MG63 (cell line): ENCODE data around the gene TDRD12. TPM values are rescaled to one million over a fixed set of nuclear protein-coding genes. Genes with fewer than 3 reads are reported as not detected.
"Not testable (repeated sequence)": the region's sequence is repeated elsewhere in the genome, so short reads cannot be mapped to it uniquely, and the experiment has no call there.

Experiments
- DNase-seq: peaks from one replicate; pipeline ENCODE4 v3.0.0-alpha.2; 2020
- H3K27me3 ChIP-seq: fragments of 250-450 bp; sonication (Bioruptor Pico); 2 replicates; pipeline ENCODE4 v1.5.1; 2020; ENCODE audit warnings: mild to moderate bottlenecking, moderate library complexity
- H3K36me3 ChIP-seq: fragments of 250-450 bp; sonication (Bioruptor Pico); 2 replicates; pipeline ENCODE4 v1.5.1; 2020; ENCODE audit warnings: mild to moderate bottlenecking, moderate library complexity
- H3K4me3 ChIP-seq: fragments of 250-450 bp; sonication (Bioruptor Pico); 2 replicates; pipeline ENCODE4 v1.5.1; 2020; ENCODE audit warnings: mild to moderate bottlenecking, moderate library complexity
- H3K9me3 ChIP-seq: fragments of 250-450 bp; sonication (Bioruptor Pico); 2 replicates; pipeline ENCODE4 v1.5.1; 2020; ENCODE audit warnings: mild to moderate bottlenecking, moderate library complexity
- total RNA-seq: library from RNA; depleted of rRNA; stranded (reverse); fragments of >200 nt; shearing (Covaris generic); gene quantifications from 2 replicates; pipeline ENCODE4 v1.2.3, GENCODE V29; 2014; ENCODE audit warnings: low replicate concordance

The TDRD12 gene
- total RNA-seq, 1 experiment from 2014 or later = not detected

DNA sequence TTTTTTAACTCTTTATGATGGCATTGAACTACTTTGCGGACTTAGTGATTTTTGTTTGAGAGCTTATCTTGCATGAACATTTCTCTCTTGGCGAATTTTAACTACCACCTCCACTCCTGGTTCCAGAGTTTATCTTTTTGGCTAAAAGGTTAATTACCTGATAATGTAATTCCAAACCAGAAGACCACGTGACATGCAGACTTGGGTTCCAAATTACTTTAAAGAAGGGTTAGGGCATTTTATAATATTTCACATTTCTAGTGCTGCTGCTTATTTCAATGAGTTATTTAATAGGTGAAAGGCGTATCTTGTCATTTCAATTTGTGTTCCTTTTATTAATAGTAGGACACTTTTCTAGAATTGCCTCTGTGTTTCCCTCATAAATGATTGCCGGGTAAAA, 52.0 kb downstream of the TDRD12 start:
- H3K36me3 ChIP-seq = no peaks in the 10 kb centered on the region
- H3K9me3 ChIP-seq = no peaks in the 10 kb centered on the region
- DNase-seq = no peak
- H3K4me3 ChIP-seq = no peak overlapping the region
- no peaks in the 10 kb centered on the region for H3K27me3 ChIP-seq

DNA sequence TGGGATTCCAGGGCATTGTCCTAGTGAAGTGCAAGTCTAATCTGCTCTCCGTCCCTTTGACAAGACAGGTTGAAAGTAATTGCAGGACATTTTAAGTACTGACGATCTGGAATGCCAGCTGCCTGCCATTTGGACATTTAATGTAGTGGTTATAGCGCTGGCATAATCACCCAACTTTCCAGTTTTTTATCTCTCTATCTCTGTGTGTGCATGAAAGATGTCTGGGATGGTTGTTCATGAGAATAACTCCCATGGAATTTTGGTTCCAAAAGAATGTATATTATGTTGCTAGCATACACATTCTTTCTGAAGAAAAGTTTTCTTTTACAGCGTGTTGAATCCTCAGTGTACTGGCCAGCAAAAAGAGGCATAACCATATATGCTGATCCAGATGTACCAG, 53.6 kb downstream of the TDRD12 start:
- DNase-seq = no peak
- Histone ChIP-seq H3K9me3 (no peaks in the 10 kb centered on the region), H3K4me3 (no peak overlapping the region), H3K36me3 (no peaks in the 10 kb centered on the region), H3K27me3 (no peaks in the 10 kb centered on the region)

DNA sequence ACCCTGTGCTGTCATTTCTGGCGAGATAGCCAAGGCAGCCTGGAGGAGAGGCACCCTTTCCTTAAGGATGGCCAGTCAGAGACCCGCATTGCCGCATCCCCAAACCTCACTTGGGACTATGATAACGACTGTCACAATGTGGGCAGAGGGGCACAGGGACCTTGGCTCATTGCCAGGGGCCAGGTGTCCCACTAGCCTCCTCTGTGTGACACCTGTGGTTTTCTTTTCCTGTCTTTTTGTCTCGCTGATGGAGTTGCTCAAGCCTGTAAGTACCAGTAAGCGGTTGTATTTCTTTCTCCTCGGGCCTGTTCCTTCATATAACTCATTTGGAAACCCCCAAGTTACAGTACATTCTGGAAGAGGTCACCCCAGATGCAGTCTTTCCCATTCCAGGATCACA, 59.5 kb downstream of the TDRD12 start:
- Histone ChIP-seq H3K36me3 (no peaks in the 10 kb centered on the region), H3K27me3 (no peaks in the 10 kb centered on the region; the same call in 1 of the 2 replicates), H3K9me3 (0 out of 2 replicates have a peak, but pooled peaks cover 2% of the 10 kb centered on the region), H3K4me3 (no peak overlapping the region)
- DNase-seq = no peak

GRCh38 chr19:32781280-32781679, 61.7 kb downstream of the TDRD12 start:
- Histone ChIP-seq H3K27me3 (no peaks in the 10 kb centered on the region; the same call in 1 of the 2 replicates), H3K4me3 (no peak overlapping the region), H3K36me3 (no peaks in the 10 kb centered on the region), H3K9me3 (0 out of 2 replicates have a peak, but pooled peaks cover 2% of the 10 kb centered on the region)
- no peak for DNase-seq

- H3K9me3 ChIP-seq, H3K4me3 ChIP-seq, H3K36me3 ChIP-seq, DNase-seq, H3K27me3 ChIP-seq: not testable (repeated sequence)
Observed at GRCh38 chr19:32782089-32782488, 62.5 kb downstream of the TDRD12 start.

GRCh38 chr19:32787161-32787813, 67.7 kb downstream of the TDRD12 start:
- not testable (repeated sequence) for H3K4me3 ChIP-seq, DNase-seq, H3K27me3 ChIP-seq, H3K9me3 ChIP-seq, H3K36me3 ChIP-seq

DNA sequence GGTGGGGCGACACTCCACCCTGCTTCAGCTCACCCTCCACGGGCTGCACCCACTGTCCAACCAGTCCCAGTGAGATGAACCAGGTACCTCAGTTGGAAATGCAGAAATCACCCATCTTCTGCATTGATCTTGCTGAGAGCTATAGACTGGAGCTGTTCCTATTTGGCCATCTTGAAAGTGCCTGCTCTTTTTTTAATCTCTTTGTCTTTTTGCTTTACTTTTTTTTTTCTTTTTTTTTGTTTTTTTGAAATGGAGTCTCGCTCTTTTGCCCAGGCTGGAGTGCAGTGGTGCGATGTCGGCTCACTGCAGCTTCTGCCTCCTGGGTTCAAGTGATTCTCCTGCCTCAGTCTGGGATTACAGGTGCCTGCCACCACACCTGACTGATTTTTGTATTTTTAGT, 68.3 kb downstream of the TDRD12 start:
- H3K9me3 ChIP-seq, H3K36me3 ChIP-seq, DNase-seq, H3K27me3 ChIP-seq, H3K4me3 ChIP-seq: not testable (repeated sequence)

- Histone ChIP-seq H3K9me3 (no peaks in the 10 kb centered on the region), H3K27me3 (no peaks in the 10 kb centered on the region)
- no peak for DNase-seq
Observed at GRCh38 chr19:32789429-32789828, 69.9 kb downstream of the TDRD12 start.

GRCh38 chr19:32798201-32798600, 78.6 kb downstream of the TDRD12 start:
- Histone ChIP-seq H3K36me3 (no peaks in the 10 kb centered on the region), H3K27me3 (no peaks in the 10 kb centered on the region), H3K9me3 (no peaks in the 10 kb centered on the region), H3K4me3 (no peak overlapping the region)
- no peak for DNase-seq

More at GRCh38 chr19:32789429-32789828, 69.9 kb downstream of the TDRD12 start:
- Histone ChIP-seq H3K4me3 (no peak overlapping the region), H3K36me3 (no peaks in the 10 kb centered on the region)

- H3K36me3 ChIP-seq = no peaks in the 10 kb centered on the region
- no peaks in the 10 kb centered on the region for H3K9me3 ChIP-seq
- DNase-seq = no peak
- H3K27me3 ChIP-seq = no peaks in the 10 kb centered on the region
- H3K4me3 ChIP-seq = no peak overlapping the region
Observed at GRCh38 chr19:32800191-32800590, 80.6 kb downstream of the TDRD12 start.

GRCh38 chr19:32800754-32801153, 81.2 kb downstream of the TDRD12 start:
- Histone ChIP-seq H3K27me3 (no peaks in the 10 kb centered on the region), H3K9me3 (no peaks in the 10 kb centered on the region), H3K36me3 (no peaks in the 10 kb centered on the region), H3K4me3 (no peak overlapping the region)
- no peak for DNase-seq

GRCh38 chr19:32802840-32803239, 83.3 kb downstream of the TDRD12 start:
- H3K9me3 ChIP-seq = no peaks in the 10 kb centered on the region
- no peak for DNase-seq

DNA sequence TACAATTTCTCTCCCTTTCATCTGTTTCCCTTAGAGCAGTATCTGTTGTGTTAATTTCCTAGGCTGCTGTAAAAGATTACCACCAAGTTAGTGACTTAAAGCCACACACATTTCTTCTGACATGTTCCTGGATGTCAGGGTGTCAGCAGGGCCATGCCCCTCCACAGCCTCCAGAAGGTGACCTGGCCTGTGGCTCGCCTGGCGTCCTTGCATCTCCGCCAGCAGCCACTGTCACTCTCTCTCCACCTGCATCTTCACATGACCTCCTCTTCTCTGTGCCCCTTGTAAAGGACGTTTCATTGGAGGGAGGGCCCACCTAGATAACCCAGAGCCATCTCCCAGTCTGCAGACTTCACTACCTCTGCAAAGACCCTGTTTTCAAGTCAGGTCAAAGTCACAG, 88.7 kb downstream of the TDRD12 start:
- H3K4me3 ChIP-seq = no peak overlapping the region
- DNase-seq = no peak
- no peaks in the 10 kb centered on the region for H3K9me3 ChIP-seq
- no peaks in the 10 kb centered on the region for H3K27me3 ChIP-seq
- H3K36me3 ChIP-seq = no peaks in the 10 kb centered on the region

More at GRCh38 chr19:32802840-32803239, 83.3 kb downstream of the TDRD12 start:
- H3K36me3 ChIP-seq = no peaks in the 10 kb centered on the region
- H3K4me3 ChIP-seq = no peak overlapping the region
- H3K27me3 ChIP-seq = no peaks in the 10 kb centered on the region

GRCh38 chr19:32809254-32809653, 89.7 kb downstream of the TDRD12 start:
- no peak for DNase-seq
- H3K9me3 ChIP-seq = no peaks in the 10 kb centered on the region

GRCh38 chr19:32809754-32810153, 90.2 kb downstream of the TDRD12 start:
- no peak overlapping the region for H3K4me3 ChIP-seq
- H3K36me3 ChIP-seq = no peaks in the 10 kb centered on the region
- no peak for DNase-seq
- H3K9me3 ChIP-seq = no peaks in the 10 kb centered on the region
- H3K27me3 ChIP-seq = no peaks in the 10 kb centered on the region

More at GRCh38 chr19:32809254-32809653, 89.7 kb downstream of the TDRD12 start:
- H3K36me3 ChIP-seq = no peaks in the 10 kb centered on the region
- no peak overlapping the region for H3K4me3 ChIP-seq
- no peaks in the 10 kb centered on the region for H3K27me3 ChIP-seq

DNA sequence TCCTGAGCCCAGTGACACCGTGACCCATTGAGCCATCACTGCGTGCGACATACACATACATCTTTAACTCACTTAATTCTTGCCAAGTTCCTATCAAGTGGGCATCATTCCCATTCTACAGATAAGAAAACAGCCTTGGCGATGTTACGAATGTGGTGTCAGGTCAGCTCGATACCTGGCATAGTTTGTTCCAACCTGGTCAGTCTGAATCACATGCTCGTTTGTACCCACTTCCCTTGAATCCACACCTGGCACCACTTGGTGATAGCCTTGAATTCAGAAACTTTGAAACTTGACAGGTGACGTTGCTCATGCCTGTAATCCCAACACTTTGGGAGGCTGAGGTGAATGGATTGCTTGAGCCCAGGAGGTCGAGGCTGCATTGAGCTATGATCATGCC, 90.9 kb downstream of the TDRD12 start:
- Histone ChIP-seq H3K4me3 (no peak overlapping the region), H3K27me3 (no peaks in the 10 kb centered on the region), H3K9me3 (no peaks in the 10 kb centered on the region), H3K36me3 (no peaks in the 10 kb centered on the region)
- no peak for DNase-seq

GRCh38 chr19:32811151-32811550, 91.6 kb downstream of the TDRD12 start:
- no peak for DNase-seq
- Histone ChIP-seq H3K27me3 (no peaks in the 10 kb centered on the region), H3K4me3 (no peak overlapping the region), H3K9me3 (no peaks in the 10 kb centered on the region), H3K36me3 (no peaks in the 10 kb centered on the region)

DNA sequence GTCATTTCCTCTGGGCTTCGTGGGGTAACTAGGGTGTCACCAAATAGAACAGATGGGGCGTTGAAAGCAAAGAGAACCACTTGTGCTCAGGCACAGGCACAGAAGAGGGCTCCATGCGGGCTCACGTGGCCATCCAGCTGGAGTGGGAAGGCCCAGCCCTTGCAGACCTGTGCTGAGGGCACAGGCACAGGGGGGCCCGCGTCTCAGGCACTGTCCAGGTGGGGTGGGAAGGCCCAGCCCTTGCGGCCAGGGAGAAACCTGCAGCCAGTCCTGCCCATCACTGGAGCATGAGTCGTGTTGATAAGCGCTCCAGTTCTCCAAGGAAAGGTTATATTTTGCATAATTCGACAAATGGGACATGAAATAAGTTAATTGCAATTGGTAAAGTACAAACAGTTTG, 92.5 kb downstream of the TDRD12 start:
- Histone ChIP-seq H3K4me3 (no peak overlapping the region), H3K36me3 (no peaks in the 10 kb centered on the region), H3K27me3 (no peaks in the 10 kb centered on the region), H3K9me3 (no peaks in the 10 kb centered on the region)
- DNase-seq = no peak
